ENCODE data around the gene TUBA4A.
A peak's percentile ranks its signal among the peaks of the same experiment; 100 is the strongest.

Gene TUBA4A

GRCh38 chr2:219286436-219287115 is 32.9 kb upstream of the TUBA4A start:
- DNase-seq (ENCODE audit: low read depth): no peak

GRCh38 chr2:219285894-219286425 is 32.2 kb upstream of the TUBA4A start:
- DNase-seq (ENCODE audit: low read depth): no peak

- no peak for DNase-seq (ENCODE audit: low read depth)
Observed at GRCh38 chr2:219285373-219285735, 31.6 kb upstream of the TUBA4A start.

GRCh38 chr2:219284501-219285372 is 31.0 kb upstream of the TUBA4A start:
- DNase-seq (ENCODE audit: low read depth): no peak

- DNase-seq (ENCODE audit: low read depth): no peak
Observed at GRCh38 chr2:219282943-219283581, 29.3 kb upstream of the TUBA4A start.

- no peak for DNase-seq (ENCODE audit: low read depth)
Observed at GRCh38 chr2:219282375-219282774, 28.7 kb upstream of the TUBA4A start.

- DNase-seq (ENCODE audit: low read depth): no peak
Observed at GRCh38 chr2:219281588-219281987, 27.9 kb upstream of the TUBA4A start.

- DNase-seq (ENCODE audit: low read depth): no peak
Observed at GRCh38 chr2:219280651-219281050, 26.9 kb upstream of the TUBA4A start.

- no peak for DNase-seq (ENCODE audit: low read depth)
Observed at GRCh38 chr2:219279916-219280516, 26.3 kb upstream of the TUBA4A start.

GRCh38 chr2:219279151-219279915 is 25.6 kb upstream of the TUBA4A start, which contains the start of gene DNAJB2:
TSS of gene DNAJB2 (plus strand) at chr2:219279366. CDS start at chr2:219279834, 468 bp downstream.
- DNase-seq (ENCODE audit: low read depth): peak; percentile 98

- no peak for DNase-seq (ENCODE audit: low read depth)
Observed at GRCh38 chr2:219278655-219279150, 25.0 kb upstream of the TUBA4A start.

GRCh38 chr2:219277703-219278654 is 24.3 kb upstream of the TUBA4A start:
- peak; percentile 58 for DNase-seq (ENCODE audit: low read depth)

GRCh38 chr2:219274361-219274921 is 20.7 kb upstream of the TUBA4A start:
- no peak for DNase-seq (ENCODE audit: low read depth)

- no peak for DNase-seq (ENCODE audit: low read depth)
Observed at GRCh38 chr2:219273937-219274336, 20.2 kb upstream of the TUBA4A start.

GRCh38 chr2:219272995-219273394 is 19.3 kb upstream of the TUBA4A start:
- no peak for DNase-seq (ENCODE audit: low read depth)

- DNase-seq (ENCODE audit: low read depth): no peak
Observed at GRCh38 chr2:219272356-219272755, 18.6 kb upstream of the TUBA4A start.

- no peak for DNase-seq (ENCODE audit: low read depth)
Observed at GRCh38 chr2:219271021-219271420, 17.3 kb upstream of the TUBA4A start.

GRCh38 chr2:219270055-219270372 is 16.3 kb upstream of the TUBA4A start:
- DNase-seq (ENCODE audit: low read depth): no peak

- DNase-seq (ENCODE audit: low read depth): no peak
Observed at GRCh38 chr2:219269362-219270054, 15.8 kb upstream of the TUBA4A start.

All from stimulated activated CD8-positive, alpha-beta memory T cell treated with anti-CD3 and anti-CD28 coated beads, Interleukin-12 subunit alpha, Interleukin-12 subunit beta, amount 100 ng/mL, for 1 hour (primary cell).